SK-N-MC (cell line): ENCODE results near the gene PGLYRP3.

Experiments
- EZH2 ChIP-seq: fragments of 200-600 bp; sonication (generic); IDR thresholded peaks from one replicate; pipeline ENCODE4 v1.6.1; 2017; ENCODE audit warnings: antibody characterized with exemption
- FOXP2 ChIP-seq: optimal IDR thresholded peaks from 2 replicates; pipeline ENCODE3; 2011; ENCODE audit warnings: mild to moderate bottlenecking, moderate library complexity; ENCODE audit not compliant: insufficient read depth; ENCODE audit errors: extremely low read length, control extremely low read depth
- POLR2AphosphoS5 ChIP-seq: IDR thresholded peaks from 2 replicates; pipeline ENCODE4 v1.6.1; 2012; ENCODE audit warnings: mild to moderate bottlenecking, low read depth, low read length, borderline replicate concordance

GRCh38 chr1:153262462-153263157 is 50.1 kb downstream of the PGLYRP3 start:
- no peak for TF ChIP-seq POLR2AphosphoS5
- TF ChIP-seq EZH2, result no peak
- TF ChIP-seq FOXP2, result no peak
